Esophagus squamous epithelium (tissue), 5 donors: ENCODE results near the gene CKLF. TPM values are rescaled to one million over a fixed set of nuclear protein-coding genes. Genes with fewer than 3 reads are reported as not detected.

Experiments used
- DNase-seq: peaks from one replicate; lab custom pipeline; 2025; lab: John Stamatoyannopoulos, UW
- H3K27ac ChIP-seq, 4 donors: fragments of 200-600 bp; sonication (generic); one replicate each; pipeline ENCODE4 v1.5.1; 2016 to 2019; ENCODE audit warnings: mild to moderate bottlenecking in 1 of 4
- H3K27me3 ChIP-seq, 4 donors: fragments of 200-600 bp; sonication (generic); 1 replicate in 3 of 4; 2 replicates in 1 of 4; pipeline versions ENCODE4 v1.5.1 to v1.6.0; 2017 to 2021; ENCODE audit warnings: antibody characterized with exemption in 1 of 4
- H3K36me3 ChIP-seq, 3 donors: fragments of 200-600 bp; sonication (generic); one replicate each; pipeline ENCODE4 v1.5.1; 2016 to 2019
- H3K4me1 ChIP-seq, 3 donors: fragments of 200-600 bp; sonication (generic); one replicate each; pipeline ENCODE4 v1.5.1; 2017 to 2019
- H3K4me3 ChIP-seq, 4 donors: fragments of 200-600 bp; sonication (generic); 1 replicate in 3 of 4; 2 replicates in 1 of 4; pipeline ENCODE4 v1.5.1; 2016 to 2019; ENCODE audit warnings: mild to moderate bottlenecking in 2 of 4, moderate library complexity in 1 of 4
- H3K9me3 ChIP-seq, 3 donors: fragments of 200-600 bp; sonication (generic); one replicate each; pipeline ENCODE4 v1.5.1; 2016 to 2019
- CTCF ChIP-seq, 6 experiments: fragments of 450-650 bp in 4 of 6; fragments of 200-600 bp in 2 of 6; sonication (generic) in 2 of 6; IDR thresholded peaks; one replicate each; pipeline ENCODE4 v1.5.1; 2016 to 2019; ENCODE audit warnings: antibody characterized with exemption in 6 of 6, mild to moderate bottlenecking in 4 of 6, moderate library complexity in 4 of 6
- POLR2A ChIP-seq, 4 donors: fragments of 450-650 bp; IDR thresholded peaks; one replicate each; pipeline ENCODE4 v1.6.1; 2017; ENCODE audit warnings: antibody characterized with exemption in 4 of 4, mild to moderate bottlenecking in 4 of 4, moderate library complexity in 3 of 4
- WGBS, 2 donors: methylation state at CpG; one replicate each; pipeline ENCODE4 v1.1.5; 2018; 5-methylcytosine and 5-hydroxymethylcytosine counted together
- intact Hi-C: fragments of 100-400 bp; cut with DNase I; formaldehyde crosslinking; loops from one replicate; pipeline ENCODE4 v1.15.0; 2022
- total RNA-seq, 4 donors: library from RNA; depleted of rRNA; stranded (reverse); fragments of >200 nt; gene quantifications; one replicate each; pipeline ENCODE4 v1.1.0, GENCODE V29; 2016
- donor health status: DM: yes; HTN: yes; CAD: no.

CKLF gene
- total RNA-seq, 4 donors from 2014 or later = 8.6 to 34.1 (median 16.9) TPM

GRCh38 chr16:66543541-66543940 is 8.8 kb upstream of the CKLF start:
- Histone ChIP-seq H3K9me3 (no peaks in the 10 kb centered on the region), H3K4me3 (no peak overlapping the region), H3K36me3 (peaks cover 0 to 77% (median 0%) of the 10 kb centered on the region in 3 donors), H3K27ac (no peak overlapping the region), H3K27me3 (no peaks in the 10 kb centered on the region), H3K4me1 (peaks cover 0 to 28% (median 2%) of the 10 kb centered on the region in 3 donors)
- intact Hi-C loops = no loop called here
- TF ChIP-seq CTCF (IDR thresholded peaks at IDR 0.05) (no peak), POLR2A (IDR thresholded peaks at IDR 0.05) (no peak)
- WGBS, 2 donors = 90 to 97% methylated on average over 4 to 5 of the region's 6 CpGs
- no peak for DNase-seq

- Histone ChIP-seq H3K4me1 (peaks cover 0 to 30% (median 8%) of the 10 kb centered on the region in 3 donors), H3K4me3 (no peak overlapping the region), H3K27me3 (no peaks in the 10 kb centered on the region), H3K9me3 (no peaks in the 10 kb centered on the region), H3K36me3 (peaks cover 0 to 71% (median 0%) of the 10 kb centered on the region in 3 donors), H3K27ac (no peak overlapping the region)
- 52 to 75% methylated on average over 7 of the region's 7 CpGs for WGBS, 2 donors
- DNase-seq = no peak
- intact Hi-C loops = no loop called here
- TF ChIP-seq POLR2A (IDR thresholded peaks at IDR 0.05) (no peak), CTCF (IDR thresholded peaks at IDR 0.05) (no peak)
These were observed 8.2 kb upstream of the CKLF start for GRCh38 chr16:66544016-66544757.

GRCh38 chr16:66547101-66547989 is 5.0 kb upstream of the CKLF start:
- WGBS, 2 donors = 87 to 90% methylated on average over 3 to 5 of the region's 5 CpGs
- intact Hi-C loops = no loop called here
- no peaks in the 10 kb centered on the region for H3K9me3 ChIP-seq
- H3K4me1 ChIP-seq = peaks cover 19 to 50% (median 24%) of the 10 kb centered on the region in 3 donors
- peaks cover 0 to 45% (median 0%) of the 10 kb centered on the region in 3 donors for H3K36me3 ChIP-seq
- no peaks in the 10 kb centered on the region for H3K27me3 ChIP-seq
- no peak for DNase-seq
- TF ChIP-seq CTCF (IDR thresholded peaks at IDR 0.05) = no peak
- no peak for TF ChIP-seq POLR2A (IDR thresholded peaks at IDR 0.05)
- H3K4me3 ChIP-seq = no peak overlapping the region
- H3K27ac ChIP-seq = peak overlapping the region in 2 of 4 donors; percentile 23 to 97

GRCh38 chr16:66548068-66548467 is 4.3 kb upstream of the CKLF start:
- H3K4me1 ChIP-seq = peaks cover 24 to 57% (median 27%) of the 10 kb centered on the region in 3 donors
- intact Hi-C loops = no loop called here

More at GRCh38 chr16:66548068-66548467, 4.3 kb upstream of the CKLF start:
- H3K27ac ChIP-seq = peak overlapping the region in 3 of 4 donors; percentile 92 to 97 (median 93)
- H3K9me3 ChIP-seq = no peaks in the 10 kb centered on the region
- peaks cover 0 to 41% (median 0%) of the 10 kb centered on the region in 3 donors for H3K36me3 ChIP-seq
- TF ChIP-seq POLR2A (IDR thresholded peaks at IDR 0.05) = no peak
- TF ChIP-seq CTCF (IDR thresholded peaks at IDR 0.05) = no peak
- WGBS, 2 donors = 74 to 90% methylated on average over 4 of the region's 4 CpGs
- no peak overlapping the region for H3K4me3 ChIP-seq
- no peaks in the 10 kb centered on the region for H3K27me3 ChIP-seq
- DNase-seq = no peak
